ENCODE data around the gene FKBP2.

FKBP2 gene

DNA sequence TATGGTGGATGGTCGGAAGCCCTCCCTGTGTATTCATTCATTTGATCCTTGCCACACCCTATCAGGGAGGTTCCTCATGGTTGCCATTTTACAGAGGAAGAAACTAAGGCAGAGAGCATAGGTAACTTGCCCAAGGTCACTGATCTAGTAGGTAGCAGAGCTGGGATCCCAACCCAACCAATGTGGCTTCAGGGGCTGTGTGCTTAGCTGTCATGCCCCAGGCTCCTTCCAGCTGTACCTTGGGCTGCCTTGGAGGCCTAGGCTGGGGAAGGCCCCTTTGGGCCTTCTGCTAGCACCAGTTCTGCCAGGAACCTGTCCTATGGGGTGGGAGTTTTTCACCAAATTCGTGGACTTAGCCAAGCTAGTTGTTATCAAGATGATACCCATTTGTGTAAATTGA is 34.9 kb downstream of the FKBP2 start:
- no peak overlapping the region for H3K4me3 ChIP-seq (ENCODE audit: low read depth, low read length)
- TF ChIP-seq, protein P1, sequence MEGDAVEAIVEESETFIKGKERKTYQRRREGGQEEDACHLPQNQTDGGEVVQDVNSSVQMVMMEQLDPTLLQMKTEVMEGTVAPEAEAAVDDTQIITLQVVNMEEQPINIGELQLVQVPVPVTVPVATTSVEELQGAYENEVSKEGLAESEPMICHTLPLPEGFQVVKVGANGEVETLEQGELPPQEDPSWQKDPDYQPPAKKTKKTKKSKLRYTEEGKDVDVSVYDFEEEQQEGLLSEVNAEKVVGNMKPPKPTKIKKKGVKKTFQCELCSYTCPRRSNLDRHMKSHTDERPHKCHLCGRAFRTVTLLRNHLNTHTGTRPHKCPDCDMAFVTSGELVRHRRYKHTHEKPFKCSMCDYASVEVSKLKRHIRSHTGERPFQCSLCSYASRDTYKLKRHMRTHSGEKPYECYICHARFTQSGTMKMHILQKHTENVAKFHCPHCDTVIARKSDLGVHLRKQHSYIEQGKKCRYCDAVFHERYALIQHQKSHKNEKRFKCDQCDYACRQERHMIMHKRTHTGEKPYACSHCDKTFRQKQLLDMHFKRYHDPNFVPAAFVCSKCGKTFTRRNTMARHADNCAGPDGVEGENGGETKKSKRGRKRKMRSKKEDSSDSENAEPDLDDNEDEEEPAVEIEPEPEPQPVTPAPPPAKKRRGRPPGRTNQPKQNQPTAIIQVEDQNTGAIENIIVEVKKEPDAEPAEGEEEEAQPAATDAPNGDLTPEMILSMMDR (IDR thresholded peaks at IDR 0.05; ENCODE audit: low read depth, low read length): no peak

DNA sequence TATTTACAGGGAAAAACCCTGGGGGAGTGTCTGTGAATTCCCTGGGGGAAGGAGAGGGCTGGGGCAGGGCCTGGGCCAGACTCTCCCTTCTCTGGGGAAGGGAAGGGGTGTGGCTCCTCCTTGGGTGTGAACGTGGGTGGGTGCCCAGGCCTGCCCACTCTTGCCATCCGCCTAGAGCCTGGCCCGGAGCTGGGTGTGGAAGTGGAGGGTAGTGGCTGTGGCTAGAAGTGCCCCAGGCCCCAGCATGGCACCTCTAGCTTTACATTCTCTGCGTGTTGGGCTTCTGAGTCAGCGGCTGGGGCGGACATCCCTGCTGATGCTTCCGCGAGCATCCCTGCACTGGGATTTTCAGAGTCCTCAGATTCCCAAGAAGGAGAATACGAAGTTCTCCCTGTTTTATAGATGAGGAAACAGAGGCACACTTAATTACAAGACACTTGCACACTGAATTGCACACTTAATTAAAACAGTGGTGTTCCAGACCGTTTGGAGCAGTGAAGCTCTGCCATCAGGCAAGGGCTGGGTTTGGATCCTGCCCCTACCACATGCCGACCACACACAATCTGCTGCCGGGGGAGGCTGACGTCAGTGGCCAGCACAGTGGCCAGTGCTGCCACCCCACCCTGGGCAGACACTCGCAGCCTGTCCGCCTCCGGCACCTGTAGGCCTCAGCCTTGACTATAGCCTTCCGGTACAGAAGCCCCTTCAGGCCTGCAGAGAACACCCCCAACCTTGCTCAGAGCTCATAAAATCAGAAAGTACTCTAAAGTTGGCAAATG is 35.9 kb downstream of the FKBP2 start:
- TF ChIP-seq, protein P1 (IDR thresholded peaks at IDR 0.05; ENCODE audit: low read depth, low read length): no peak
- no peak overlapping the region for H3K4me3 ChIP-seq (ENCODE audit: low read depth, low read length)

DNA sequence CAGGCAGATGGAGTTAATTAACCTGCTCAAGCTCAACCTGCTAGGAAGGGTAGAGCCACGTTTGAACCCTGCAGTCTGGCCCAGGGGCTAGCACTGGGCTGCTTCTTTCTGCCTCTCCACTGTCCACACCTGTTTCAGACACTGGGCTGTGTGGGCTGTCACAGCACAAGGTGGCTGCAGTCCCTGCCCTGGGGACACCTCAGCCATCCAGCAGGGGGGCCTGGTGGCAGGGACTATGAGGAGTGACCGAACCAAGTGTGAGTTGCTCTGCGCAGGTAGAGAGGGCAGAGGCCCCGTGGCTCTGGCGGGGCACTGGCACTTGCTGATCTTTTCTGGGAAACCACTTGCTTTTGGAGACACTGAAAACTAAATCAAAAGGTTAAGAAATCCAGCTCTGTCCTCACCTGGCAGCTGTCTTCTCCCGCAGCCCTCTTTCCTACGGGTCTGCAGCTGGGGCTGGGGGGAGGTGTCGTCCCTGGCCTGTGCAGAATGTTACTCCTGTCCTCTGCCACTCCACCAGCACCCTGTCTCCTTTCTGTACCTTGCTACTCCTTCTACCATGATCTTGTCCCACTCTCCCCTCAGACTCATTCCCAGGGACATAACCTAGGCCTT is 37.8 kb downstream of the FKBP2 start:
- TF ChIP-seq, protein P1 (IDR thresholded peaks at IDR 0.05; ENCODE audit: low read depth, low read length): no peak
- no peak overlapping the region for H3K4me3 ChIP-seq (ENCODE audit: low read depth, low read length)

DNA sequence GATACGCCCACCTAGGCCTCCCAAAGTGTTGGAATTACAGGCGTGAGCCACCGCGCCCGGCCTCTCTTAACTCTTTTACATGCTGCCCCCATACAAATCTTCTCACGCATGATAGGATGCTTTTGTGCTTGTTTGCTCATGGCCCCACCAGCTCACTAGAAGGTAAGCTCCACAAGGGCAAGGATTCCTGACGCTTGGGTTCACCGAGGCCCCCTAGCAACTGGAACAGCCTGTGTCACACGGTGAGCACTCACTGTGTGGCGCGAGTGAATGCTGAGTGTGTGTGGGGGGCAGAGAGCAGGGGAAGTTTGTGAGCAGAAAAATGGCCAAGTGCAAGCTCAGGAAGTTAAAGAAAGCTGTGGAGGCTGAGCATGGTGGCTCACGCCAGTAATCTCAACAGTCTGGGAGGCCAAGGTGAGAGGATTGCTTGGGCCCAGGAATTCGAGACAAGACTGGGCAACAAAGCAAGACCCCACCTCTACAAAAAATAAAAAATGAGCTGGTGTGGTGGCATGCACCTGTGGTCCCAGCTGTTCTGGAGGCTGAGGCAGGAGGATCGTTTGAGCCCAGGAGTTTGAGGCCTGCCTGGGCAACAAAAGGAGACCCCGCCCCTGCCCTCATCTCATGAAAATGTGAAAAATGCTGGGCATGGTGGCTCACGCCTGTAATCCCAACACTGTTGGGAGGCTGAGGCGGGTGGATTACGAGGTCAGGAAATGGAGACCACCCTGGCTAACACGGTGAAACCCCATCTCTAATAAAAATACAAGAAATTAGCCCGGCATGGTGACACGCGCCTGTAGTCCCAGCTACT is 41.3 kb downstream of the FKBP2 start:
- TF ChIP-seq, protein P1 (IDR thresholded peaks at IDR 0.05; ENCODE audit: low read depth, low read length): no peak
- no peak overlapping the region for H3K4me3 ChIP-seq (ENCODE audit: low read depth, low read length)

DNA sequence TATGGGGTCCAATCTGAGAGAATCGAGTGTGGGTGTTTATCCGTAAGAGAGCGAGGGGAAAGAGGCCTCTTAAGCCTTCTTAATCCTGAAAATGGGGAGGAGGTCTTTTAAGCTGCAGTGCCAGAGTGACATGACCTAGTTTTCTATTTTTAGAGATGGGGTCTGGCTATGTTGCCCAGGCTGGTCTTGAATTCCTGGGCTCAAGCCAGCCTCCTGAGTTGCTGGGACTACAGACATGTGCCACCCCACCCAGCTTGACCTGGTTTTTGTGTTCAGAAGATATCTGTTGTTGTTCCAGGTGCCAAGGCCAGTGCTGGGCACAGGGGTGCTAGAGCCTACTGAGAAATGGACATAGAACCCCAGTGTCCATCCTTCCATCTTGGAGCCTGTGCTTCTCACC is 42.2 kb downstream of the FKBP2 start:
- H3K4me3 ChIP-seq (ENCODE audit: low read depth, low read length): no peak overlapping the region
- TF ChIP-seq, protein P1 (IDR thresholded peaks at IDR 0.05; ENCODE audit: low read depth, low read length): no peak

DNA sequence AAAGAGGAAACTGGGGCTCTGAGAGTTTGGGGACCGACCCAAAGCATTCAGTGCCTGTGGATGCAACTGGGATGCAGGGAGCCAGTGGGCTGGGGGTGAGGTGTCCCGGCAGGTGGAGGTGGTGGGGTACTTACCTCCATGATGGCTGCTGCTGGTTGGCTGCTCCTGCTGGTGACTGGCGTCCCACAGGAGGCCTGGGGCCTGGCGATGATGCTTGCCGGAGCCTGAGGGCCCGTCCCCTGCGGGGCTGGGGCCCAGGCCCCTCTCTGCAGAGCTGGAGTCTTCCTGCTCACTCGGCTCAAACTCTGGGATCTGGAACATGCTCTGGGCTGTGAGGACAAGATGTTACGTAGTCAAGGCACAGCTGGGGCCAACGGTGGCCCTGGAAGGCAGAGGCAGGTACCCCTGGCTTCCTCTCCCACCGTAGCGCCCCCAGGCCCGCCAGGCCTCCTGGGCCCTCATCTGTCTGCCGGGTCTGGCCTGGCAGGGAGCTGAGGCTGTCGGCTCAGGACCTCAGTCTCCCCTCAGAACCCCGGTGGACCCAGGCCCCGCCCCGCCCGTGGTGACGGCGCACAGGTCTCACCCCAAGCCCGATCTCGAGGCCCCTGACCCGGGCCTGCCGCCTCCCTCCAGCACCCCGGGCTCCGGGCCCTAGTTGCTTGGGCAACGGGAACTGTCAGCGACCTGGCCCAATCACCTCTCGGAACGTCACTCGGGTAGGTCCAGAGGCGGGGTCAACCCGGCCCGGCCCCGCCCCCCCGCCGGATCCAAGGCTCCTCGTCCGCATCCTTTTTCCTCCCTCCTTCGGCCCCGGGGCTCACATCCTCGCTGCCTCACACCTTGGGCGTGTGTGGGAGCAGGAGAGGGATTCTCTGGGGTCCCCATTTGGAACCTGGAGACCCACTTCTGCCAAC is 43.4 kb downstream of the FKBP2 start, which contains the start of gene BAD:
Gene BAD, minus strand, starts transcription at position 618 of the 914 bp plus-strand sequence. Its CDS starts 297 bp downstream, at position 321.
- peak within 1 kb of the TSS; percentile 78 for H3K4me3 ChIP-seq (ENCODE audit: low read depth, low read length)
- TF ChIP-seq, protein P1 (IDR thresholded peaks at IDR 0.05; ENCODE audit: low read depth, low read length): no peak

Measured in WI38 (cell line).